T47D (cell line): ENCODE results near the gene IL4R.
"Not testable (repeated sequence)": the region's sequence is repeated elsewhere in the genome, so short reads cannot be mapped to it uniquely, and the experiment has no call there.

Experiments
- DNase-seq, 2 experiments: peaks; one replicate each; pipeline versions ENCODE4 v3.0.0 to v3.0.0-alpha.2; 2011 to 2012; ENCODE audit warnings: low read depth in 1 of 2, low spot score in 1 of 2
- JUND ChIP-seq: IDR thresholded peaks from 2 replicates; pipeline ENCODE4 v1.6.1; 2012; ENCODE audit warnings: low read depth
- in situ Hi-C: cut with HindIII; loops from 2 replicates; pipeline ENCODE4 v1.10.0; 2016; ENCODE audit warnings: low sequenced_read_pairs, low pct_unique_long_range_greater_than_20kb

Gene IL4R

DNA sequence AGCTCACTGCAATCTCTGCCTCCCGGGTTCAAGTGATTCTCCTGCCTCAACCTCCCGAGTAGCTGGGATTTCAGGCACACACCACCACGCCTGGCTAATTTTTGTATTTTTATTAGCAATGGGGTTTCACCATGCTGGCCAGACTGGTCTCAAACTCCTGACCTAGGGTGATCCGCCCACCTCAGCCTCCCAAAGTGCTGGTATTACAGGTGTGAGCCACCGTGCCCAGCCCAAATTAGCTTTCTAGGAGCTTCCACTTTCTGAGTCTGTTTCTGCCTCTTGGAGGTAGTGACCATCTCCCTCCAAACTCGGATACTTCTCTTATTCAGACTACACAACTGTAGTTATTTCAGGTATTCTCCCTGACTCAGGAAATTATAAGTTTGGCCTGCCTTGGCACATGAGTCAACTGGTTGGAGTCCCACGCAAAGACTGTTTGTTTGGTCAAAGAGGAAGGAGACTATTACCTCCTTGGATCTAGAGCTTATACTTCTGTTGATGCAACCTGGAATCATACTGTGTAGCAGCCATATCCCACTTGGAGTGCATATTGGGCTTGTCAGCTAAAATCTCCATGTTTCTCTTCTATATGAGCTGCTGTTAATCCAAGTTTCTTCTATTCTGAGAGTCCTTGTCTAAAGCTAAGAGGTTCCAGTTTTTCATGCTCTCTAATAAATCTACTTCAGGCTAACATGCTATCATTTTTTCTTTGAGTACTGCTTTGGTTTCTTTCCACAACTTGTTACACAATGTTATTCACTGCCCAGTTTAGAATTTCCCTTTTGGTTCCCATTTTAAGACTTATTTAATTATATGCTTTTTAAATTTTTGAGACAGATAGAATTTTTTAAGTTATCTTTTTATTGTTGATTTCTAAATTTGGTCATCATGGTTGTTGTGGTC lies 7.5 kb downstream of the IL4R start:
- TF ChIP-seq JUND, result no peak
- in situ Hi-C loops, result no loop called here
- DNase-seq, result no peak

GRCh38 chr16:27322858-27323780 lies 9.3 kb downstream of the IL4R start:
- peak; percentile 80 to 92 for DNase-seq
- in situ Hi-C loops, result no loop called here

GRCh38 chr16:27323781-27324561 lies 10.2 kb downstream of the IL4R start:
- no peak for DNase-seq
- in situ Hi-C loops, result no loop called here
- no peak for TF ChIP-seq JUND

More at GRCh38 chr16:27322858-27323780, 9.3 kb downstream of the IL4R start:
- TF ChIP-seq JUND, result no peak

DNA sequence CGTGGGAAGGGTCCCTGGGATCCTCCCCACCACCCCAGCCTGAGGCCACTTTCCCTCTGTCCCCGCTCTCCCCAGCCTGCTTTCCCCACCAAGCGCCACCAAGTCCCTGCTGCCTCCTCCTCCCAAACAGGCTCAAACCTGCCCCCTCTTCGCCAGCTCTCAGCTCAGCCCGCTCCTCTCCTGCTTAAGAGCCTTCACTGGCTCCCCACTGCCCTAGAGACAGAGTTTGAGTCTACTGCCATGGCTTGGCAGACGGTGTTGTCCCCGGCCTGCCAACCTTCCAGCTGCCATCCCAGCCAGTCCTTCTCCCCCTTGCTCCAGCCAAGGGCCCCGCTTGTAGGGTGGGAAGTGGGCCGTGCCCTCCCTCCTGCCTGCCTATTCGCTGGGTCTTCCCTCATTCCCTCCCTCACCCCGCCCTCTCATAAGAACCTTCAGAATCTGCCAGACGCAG lies 11.1 kb downstream of the IL4R start:
- no peak for DNase-seq
- in situ Hi-C loops, result no loop called here
- TF ChIP-seq JUND, result no peak

DNA sequence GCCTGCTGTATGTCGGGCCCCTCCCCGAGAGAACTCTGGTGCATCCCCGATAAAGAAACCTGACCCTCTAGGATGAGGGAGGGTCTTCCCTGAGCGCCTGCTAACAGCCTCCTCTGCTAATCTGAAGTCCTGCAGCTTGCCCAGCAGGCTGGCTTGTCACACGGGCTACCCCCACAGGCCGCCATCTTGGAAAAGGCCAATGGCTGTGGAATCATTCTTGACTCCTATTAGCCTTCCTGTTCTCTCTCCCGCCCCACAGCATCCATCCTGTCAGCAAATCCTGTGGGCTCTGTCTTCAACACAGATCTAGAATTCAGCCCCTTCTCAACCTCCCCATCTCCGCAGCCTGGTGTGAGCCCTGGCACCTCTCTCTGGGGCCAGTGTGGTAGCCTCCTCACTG lies 12.0 kb downstream of the IL4R start:
- no peak for DNase-seq
- no peak for TF ChIP-seq JUND
- in situ Hi-C loops, result no loop called here

DNA sequence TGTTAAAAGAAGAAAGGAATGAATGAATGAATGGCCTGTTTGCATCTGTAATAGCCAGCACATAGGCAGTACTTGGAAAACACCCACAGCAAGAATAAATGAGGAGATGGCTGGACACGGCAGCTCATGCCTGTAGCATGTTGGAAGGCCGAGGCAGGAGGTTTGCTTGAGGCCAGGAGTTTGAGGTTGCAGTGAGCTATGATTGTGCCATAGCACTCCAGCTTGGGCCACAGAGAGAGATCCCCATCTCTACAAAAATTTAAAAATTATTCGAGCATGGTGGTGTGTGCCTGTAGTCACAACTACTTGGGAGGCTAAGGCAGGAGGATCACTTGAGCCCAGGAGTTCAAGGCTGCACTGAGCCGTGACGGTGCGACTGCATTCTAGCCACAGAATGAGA lies 12.5 kb downstream of the IL4R start:
- DNase-seq, result no peak
- in situ Hi-C loops, result no loop called here
- TF ChIP-seq JUND, result no peak

- in situ Hi-C loops, result no loop called here
- DNase-seq, result no peak
- TF ChIP-seq JUND, result no peak
Measured at GRCh38 chr16:27326738-27327585, 13.2 kb downstream of the IL4R start.

GRCh38 chr16:27327586-27327915 lies 13.8 kb downstream of the IL4R start:
- DNase-seq, result no peak
- in situ Hi-C loops, result no loop called here
- TF ChIP-seq JUND, result no peak

DNA sequence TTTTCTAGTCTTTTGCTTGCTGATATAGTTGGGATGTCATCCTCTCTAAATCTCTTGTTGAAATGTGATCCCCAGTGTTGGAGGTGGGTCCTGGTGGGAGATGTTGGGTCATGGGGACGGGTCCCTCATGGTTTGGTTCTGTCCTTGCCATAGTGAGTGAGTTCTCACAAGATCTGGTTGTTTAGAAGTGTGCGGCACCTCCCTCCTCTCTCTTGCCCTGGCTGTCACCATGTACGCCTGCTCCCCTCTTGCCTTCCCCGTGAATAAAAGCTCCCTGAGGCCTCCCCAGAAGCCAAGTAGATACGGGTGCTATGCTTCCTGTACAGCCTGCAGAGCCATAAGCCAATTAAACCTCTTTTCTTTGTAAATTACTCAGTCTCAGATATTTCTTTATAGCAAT lies 15.2 kb downstream of the IL4R start:
- DNase-seq, result no peak
- in situ Hi-C loops, result no loop called here
- no peak for TF ChIP-seq JUND

DNA sequence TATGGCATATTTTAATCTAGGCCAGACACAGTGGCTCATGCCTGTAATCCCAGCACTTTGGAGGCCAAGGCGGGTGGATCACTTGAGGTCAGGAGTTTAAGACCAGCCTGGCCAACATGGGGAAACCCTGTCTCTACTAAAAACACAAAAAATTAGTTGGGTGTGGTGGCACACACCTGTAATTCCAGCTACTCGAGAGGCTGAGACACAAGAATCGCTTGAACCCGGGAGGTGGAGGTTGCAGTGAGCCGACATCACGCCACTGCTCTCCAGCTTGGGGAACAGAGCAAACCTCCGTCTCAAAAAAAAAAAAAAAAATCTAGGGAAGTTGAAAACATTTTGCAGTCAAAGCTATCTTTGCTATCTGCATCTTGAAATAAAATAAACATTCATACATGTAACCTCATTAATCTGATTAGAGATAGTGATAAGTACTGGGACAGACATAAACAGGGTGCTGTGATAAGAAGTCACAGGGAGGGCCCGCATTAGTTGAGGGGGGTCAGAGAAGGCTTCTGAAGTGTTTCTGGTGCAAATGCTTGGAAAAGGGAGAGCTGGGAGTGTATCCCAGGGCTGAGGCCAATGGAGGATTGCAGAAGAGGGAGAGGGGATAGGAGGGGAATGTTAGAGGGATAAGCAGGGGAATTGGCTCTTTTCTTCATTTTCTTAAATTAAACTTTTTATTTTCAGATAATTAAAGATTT lies 15.8 kb downstream of the IL4R start:
- DNase-seq, in situ Hi-C loops: not testable (repeated sequence)

- DNase-seq, result no peak
- in situ Hi-C loops, result no loop called here
- TF ChIP-seq JUND, result no peak
Measured at GRCh38 chr16:27330542-27330941, 16.8 kb downstream of the IL4R start.
